ENCODE results near the gene KRTAP5-10. TPM values are rescaled to one million over a fixed set of nuclear protein-coding genes. Genes with fewer than 3 reads are reported as not detected.
"Not testable (repeated sequence)": the region's sequence is repeated elsewhere in the genome, so short reads cannot be mapped to it uniquely, and the experiment has no call there.

KRTAP5-10 gene
- total and polyA plus RNA-seq, 2 donors (not counting 3 experiments of a cell fraction or from before 2014, with no cell fraction given), result not detected

DNA sequence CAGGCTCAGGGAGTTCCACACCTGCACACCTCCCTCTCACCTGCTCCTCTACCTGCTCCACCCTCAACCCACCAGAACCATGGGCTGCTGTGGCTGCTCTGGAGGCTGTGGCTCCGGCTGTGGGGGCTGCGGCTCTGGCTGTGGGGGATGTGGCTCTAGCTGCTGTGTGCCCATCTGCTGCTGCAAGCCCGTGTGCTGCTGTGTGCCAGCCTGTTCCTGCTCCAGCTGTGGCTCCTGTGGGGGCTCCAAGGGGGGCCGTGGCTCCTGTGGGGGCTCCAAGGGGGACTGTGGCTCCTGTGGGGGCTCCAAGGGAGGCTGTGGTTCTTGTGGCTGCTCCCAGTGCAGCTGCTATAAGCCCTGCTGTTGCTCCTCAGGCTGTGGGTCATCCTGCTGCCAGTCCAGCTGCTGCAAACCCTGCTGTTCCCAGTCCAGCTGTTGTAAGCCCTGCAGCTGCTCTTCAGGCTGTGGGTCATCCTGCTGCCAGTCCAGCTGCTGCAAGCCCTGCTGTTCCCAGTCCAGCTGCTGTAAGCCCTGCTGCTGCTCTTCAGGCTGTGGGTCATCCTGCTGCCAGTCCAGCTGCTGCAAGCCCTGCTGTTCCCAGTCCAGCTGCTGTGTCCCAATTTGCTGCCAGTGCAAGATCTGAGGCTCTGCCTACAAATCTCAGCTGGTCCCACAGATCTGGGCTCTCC lies 27.2 kb upstream of the KRTAP5-10 start, which contains the start of gene KRTAP5-8:
Gene KRTAP5-8, plus strand, starts transcription at position 49 of the 689 bp plus-strand sequence. Its CDS starts 31 bp downstream, at position 80.
- BruUV-seq (replicated peaks); H3K4me3 ChIP-seq (replicated peaks in 1 of 3; ENCODE audit: insufficient read depth in 1 of 3, low read depth in 1 of 3, low read length in 3 of 3); H2AFZ ChIP-seq (ENCODE audit: low read depth, low read length); H3K9me1 ChIP-seq (replicated peaks; ENCODE audit: control insufficient read depth, extremely low read depth, insufficient read depth, low read length); H3K9ac ChIP-seq (replicated peaks; ENCODE audit: extremely low read depth, insufficient read depth, low read length); H3K27me3 ChIP-seq (ENCODE audit: control insufficient read depth in 2 of 2, insufficient read depth in 2 of 2, low read length in 2 of 2); H3K4me2 ChIP-seq (ENCODE audit: insufficient read depth, low read length); CTCF ChIA-PET; H4K20me1 ChIP-seq (replicated peaks; ENCODE audit: control insufficient read depth, extremely low read depth, insufficient read depth, low read length); FAIRE-seq; H3K27ac ChIP-seq (ENCODE audit: insufficient read depth, low read depth, low read length); H3K9me3 ChIP-seq (replicated peaks; ENCODE audit: control insufficient read depth, insufficient read depth, low read length); dilution Hi-C loops (cut with MboI; ENCODE audit: extremely low pct_ligation_motif_present, low sequenced_read_pairs); POLR2A ChIA-PET; DNase-seq (ENCODE audit: low read depth, low spot score); H3K4me1 ChIP-seq (ENCODE audit: control insufficient read depth, extremely low read depth, insufficient read depth, low read length); H3K36me3 ChIP-seq (ENCODE audit: control insufficient read depth in 2 of 2, extremely low read depth in 1 of 2, insufficient read depth in 2 of 2, low read length in 2 of 2); intact Hi-C loops (cut with micrococcal nuclease); H3K79me2 ChIP-seq (ENCODE audit: control insufficient read depth, insufficient read depth, low read length): not testable (repeated sequence)

GRCh38 chr11:71538666-71538990 lies 26.7 kb upstream of the KRTAP5-10 start:
- DNase-seq (ENCODE audit: low read depth, low spot score) (no peak), FAIRE-seq (no peak)
- Histone ChIP-seq H3K27ac (ENCODE audit: insufficient read depth, low read depth, low read length) (no peak overlapping the region), H3K79me2 (ENCODE audit: control insufficient read depth, insufficient read depth, low read length) (no peaks in the 10 kb centered on the region), H3K4me1 (ENCODE audit: control insufficient read depth, extremely low read depth, insufficient read depth, low read length) (no peaks in the 10 kb centered on the region), H3K9me1 (replicated peaks; ENCODE audit: control insufficient read depth, extremely low read depth, insufficient read depth, low read length) (no peaks in the 10 kb centered on the region), H3K4me2 (ENCODE audit: insufficient read depth, low read length) (no peak overlapping the region), H3K9me3 (replicated peaks; ENCODE audit: control insufficient read depth, insufficient read depth, low read length) (no peaks in the 10 kb centered on the region), H3K4me3 (replicated peaks in 1 of 3; ENCODE audit: insufficient read depth in 1 of 3, low read depth in 1 of 3, low read length in 3 of 3) (no peak overlapping the region), H3K9ac (replicated peaks; ENCODE audit: extremely low read depth, insufficient read depth, low read length) (no peak overlapping the region), H3K27me3 (ENCODE audit: control insufficient read depth in 2 of 2, insufficient read depth in 2 of 2, low read length in 2 of 2) (no peaks in the 10 kb centered on the region), H4K20me1 (replicated peaks; ENCODE audit: control insufficient read depth, extremely low read depth, insufficient read depth, low read length) (no peaks in the 10 kb centered on the region), H2AFZ (ENCODE audit: low read depth, low read length) (no peak overlapping the region), H3K36me3 (ENCODE audit: control insufficient read depth in 2 of 2, extremely low read depth in 1 of 2, insufficient read depth in 2 of 2, low read length in 2 of 2) (no peaks in the 10 kb centered on the region)
- no TSS peak for BruUV-seq (replicated peaks)
- POLR2A ChIA-PET, result no interaction called here
- dilution Hi-C loops (cut with MboI; ENCODE audit: extremely low pct_ligation_motif_present, low sequenced_read_pairs), result no loop called here
- TF ChIP-seq FOS (IDR thresholded peaks at IDR 0.05; ENCODE audit: borderline replicate concordance, insufficient read depth, low read length), result no peak
- no peak for TF ChIP-seq GATA2 (IDR thresholded peaks at IDR 0.05; ENCODE audit: insufficient read depth, insufficient read length, low read depth, low read length)
- no peak for TF ChIP-seq POLR2A (IDR thresholded peaks at IDR 0.05; ENCODE audit: low read depth, low read length)
- no peak for TF ChIP-seq EZH2 (IDR thresholded peaks at IDR 0.05; ENCODE audit: borderline replicate concordance, low read depth, low read length, severe bottlenecking)
- no peak for TF ChIP-seq MYC (IDR thresholded peaks at IDR 0.05; ENCODE audit: low read depth, low read length)
- no peak for TF ChIP-seq CTCF (IDR thresholded peaks at IDR 0.05; ENCODE audit: extremely low read depth in 1 of 2, insufficient read depth in 1 of 2, low read depth in 1 of 2, low read length in 2 of 2)
- no peak for TF ChIP-seq JUN (IDR thresholded peaks at IDR 0.05; ENCODE audit: borderline replicate concordance, insufficient read depth, insufficient read length, low read depth)
- no peak for TF ChIP-seq POLR2AphosphoS5 (IDR thresholded peaks at IDR 0.05; ENCODE audit: insufficient read depth, low read depth, low read length)
- TF ChIP-seq MAX (IDR thresholded peaks at IDR 0.05; ENCODE audit: insufficient read depth, insufficient read length), result no peak
- intact Hi-C loops (cut with micrococcal nuclease), result no loop called here
- CTCF ChIA-PET, result no interaction called here
